ENCODE results near the gene MRPL10.

GRCh38 chr17:47844814-47845715, 13.7 kb upstream of the MRPL10 start:
- TF ChIP-seq CTCF (IDR thresholded peaks at IDR 0.05): no peak
- TF ChIP-seq POLR2A (IDR thresholded peaks at IDR 0.05): no peak

Data from tibial nerve (tissue), 3 donors.